H1 (cell line): ENCODE results near the gene PRDM10. TPM values are rescaled to one million over a fixed set of nuclear protein-coding genes. Genes with fewer than 3 reads are reported as not detected.

ENCODE experiments used
- CTCF ChIA-PET: fragments of 300-600 bp; sonication (Branson Sonifier 250); formaldehyde crosslinking; loops from one replicate; lab custom pipeline; 2021; ENCODE audit not compliant: partially characterized antibody; lab: Charles Lee
- POLR2A ChIA-PET: fragments of 300-600 bp; sonication (Branson Sonifier 250); formaldehyde crosslinking; loops from one replicate; lab custom pipeline; 2021; ENCODE audit warnings: inconsistent platforms; ENCODE audit not compliant: partially characterized antibody; lab: Charles Lee
- DNase-seq, 2 experiments: peaks; one replicate each; pipeline versions ENCODE4 v3.0.0 to v3.0.0-alpha.2; 2010 to 2022; ENCODE audit warnings: low spot score in 2 of 2, low read depth in 1 of 2, mixed read lengths in 1 of 2
- FAIRE-seq: peaks from 2 replicates; lab custom pipeline; 2011; peaks lifted over from hg19 to GRCh38; lab: Jason Lieb, UNC
- H2AFZ ChIP-seq: 2 replicates; pipeline ENCODE4 v1.8.1; 2012; ENCODE audit warnings: low read length, inconsistent platforms
- H2AK5ac ChIP-seq: 2 replicates; pipeline ENCODE4 v1.6.1; 2013; ENCODE audit warnings: low read depth, low read length
- H2BK120ac ChIP-seq: replicated peaks from 2 replicates; pipeline ENCODE3; 2013; ENCODE audit warnings: low read depth, low read length, inconsistent platforms
- H2BK12ac ChIP-seq: 2 replicates; pipeline ENCODE4 v1.6.1; 2013; ENCODE audit warnings: low read depth, low read length
- H2BK15ac ChIP-seq: 2 replicates; pipeline ENCODE4 v1.6.1; 2013; ENCODE audit warnings: low read length
- H2BK20ac ChIP-seq: 2 replicates; pipeline ENCODE4 v1.6.1; 2013; ENCODE audit warnings: low read length
- H2BK5ac ChIP-seq: 2 replicates; pipeline ENCODE4 v1.6.1; 2013; ENCODE audit warnings: low read depth, low read length
- H3K14ac ChIP-seq: 2 replicates; pipeline ENCODE4 v1.6.1; 2013; ENCODE audit warnings: inconsistent platforms; ENCODE audit not compliant: insufficient read length
- H3K18ac ChIP-seq: 2 replicates; pipeline ENCODE4 v1.6.1; 2013; ENCODE audit warnings: low read length; ENCODE audit errors: extremely low read depth
- H3K23ac ChIP-seq: 2 replicates; pipeline ENCODE4 v1.6.1; 2013; ENCODE audit warnings: inconsistent platforms; ENCODE audit not compliant: insufficient read length
- H3K23me2 ChIP-seq: 2 replicates; pipeline ENCODE4 v1.6.1; 2013; ENCODE audit warnings: low read depth, low read length
- H3K27ac ChIP-seq: 2 replicates; pipeline ENCODE4 v1.6.1; 2011; ENCODE audit warnings: low read depth, low read length, inconsistent platforms
- H3K27me3 ChIP-seq, 4 experiments: replicated peaks in 1 of 4; 1 replicate in 1 of 4; 2 replicates in 3 of 4; pipeline versions ENCODE4 v1.6.1 to v1.8.1; 2011 to 2013; ENCODE audit warnings: low read length in 3 of 4, mild to moderate bottlenecking in 3 of 4, inconsistent platforms in 2 of 4, mixed read lengths in 2 of 4, moderate library complexity in 1 of 4; ENCODE audit not compliant: control insufficient read depth in 3 of 4, insufficient read depth in 3 of 4; ENCODE audit errors: extremely low read depth in 1 of 4
- H3K36me3 ChIP-seq, 4 experiments: 2 replicates each; pipeline versions ENCODE4 v1.6.1 to v1.8.1; 2011 to 2013; ENCODE audit warnings: mild to moderate bottlenecking in 4 of 4, low read length in 3 of 4, moderate library complexity in 2 of 4, control low read depth in 1 of 4, inconsistent platforms in 1 of 4; ENCODE audit not compliant: insufficient read depth in 4 of 4, control insufficient read depth in 2 of 4
- H3K4ac ChIP-seq: replicated peaks from 2 replicates; pipeline ENCODE3; 2013; ENCODE audit warnings: low read length, low read depth, mixed read lengths, inconsistent platforms; ENCODE audit not compliant: insufficient read length
- H3K4me1 ChIP-seq, 4 experiments: replicated peaks in 1 of 4; 1 replicate in 1 of 4; 2 replicates in 3 of 4; pipeline versions ENCODE4 v1.6.1 to v1.8.1; 2011 to 2013; ENCODE audit warnings: low read length in 3 of 4, inconsistent platforms in 2 of 4, mixed read lengths in 1 of 4; ENCODE audit not compliant: insufficient read depth in 4 of 4, control insufficient read depth in 3 of 4
- H3K4me2 ChIP-seq, 2 experiments: 2 replicates each; pipeline versions ENCODE4 v1.6.1 to v1.8.1; 2011 to 2013; ENCODE audit warnings: low read depth in 2 of 2, low read length in 2 of 2, control low read depth in 1 of 2, inconsistent platforms in 1 of 2, mild to moderate bottlenecking in 1 of 2; ENCODE audit not compliant: insufficient read depth in 1 of 2
- H3K4me3 ChIP-seq, 4 experiments: fragments of 200-600, 300-600 bp in 1 of 4; sonication (generic), shearing (Covaris generic), sonication (Bioruptor Twin) in 1 of 4; 2 replicates each; pipeline versions ENCODE4 v1.5.1 to v1.8.1; 2011 to 2016; ENCODE audit warnings: low read length in 4 of 4, low read depth in 3 of 4, control low read depth in 2 of 4, inconsistent platforms in 2 of 4, mild to moderate bottlenecking in 2 of 4, mixed read lengths in 1 of 4, moderate library complexity in 1 of 4; ENCODE audit not compliant: insufficient read depth in 2 of 4; ENCODE audit errors: extremely low read depth in 1 of 4
- H3K56ac ChIP-seq: replicated peaks from 2 replicates; pipeline ENCODE3; 2013; ENCODE audit warnings: low read depth, mild to moderate bottlenecking, mixed read lengths, low read length, inconsistent platforms; ENCODE audit not compliant: insufficient read length
- H3K79me1 ChIP-seq: 2 replicates; pipeline ENCODE4 v1.6.1; 2013; ENCODE audit warnings: low read depth, low read length, control low read depth
- H3K79me2 ChIP-seq, 2 experiments: 2 replicates each; pipeline versions ENCODE4 v1.6.1 to v1.8.1; 2012 to 2013; ENCODE audit warnings: low read length in 2 of 2, mild to moderate bottlenecking in 2 of 2, inconsistent platforms in 1 of 2; ENCODE audit not compliant: insufficient read depth in 2 of 2, control insufficient read depth in 1 of 2
- H3K9ac ChIP-seq, 4 experiments: replicated peaks in 1 of 4; 1 replicate in 1 of 4; 2 replicates in 3 of 4; pipeline versions ENCODE4 v1.6.1 to v1.8.1; 2011 to 2013; ENCODE audit warnings: low read depth in 3 of 4, low read length in 3 of 4, control low read depth in 2 of 4, mild to moderate bottlenecking in 2 of 4, moderate library complexity in 2 of 4, inconsistent platforms in 1 of 4; ENCODE audit errors: extremely low read depth in 1 of 4
- H3K9me3 ChIP-seq, 2 experiments: 2 replicates each; pipeline versions ENCODE4 v1.6.1 to v1.8.1; 2012 to 2013; ENCODE audit warnings: mild to moderate bottlenecking in 2 of 2, moderate library complexity in 2 of 2, control low read depth in 1 of 2, inconsistent platforms in 1 of 2, low read depth in 1 of 2, low read length in 1 of 2, mixed read lengths in 1 of 2; ENCODE audit not compliant: insufficient read depth in 2 of 2
- H4K20me1 ChIP-seq, 2 experiments: replicated peaks in 1 of 2; 2 replicates each; pipeline versions ENCODE3 to v1.8.1; 2011 to 2013; ENCODE audit warnings: inconsistent platforms in 2 of 2, low read length in 2 of 2, mild to moderate bottlenecking in 1 of 2; ENCODE audit not compliant: insufficient read depth in 2 of 2, control insufficient read depth in 1 of 2
- H4K5ac ChIP-seq: 2 replicates; pipeline ENCODE4 v1.6.1; 2013; ENCODE audit warnings: low read length, low read depth, mixed read lengths, inconsistent platforms; ENCODE audit not compliant: insufficient read length
- H4K8ac ChIP-seq: 2 replicates; pipeline ENCODE4 v1.8.0; 2013; ENCODE audit warnings: mild to moderate bottlenecking, moderate library complexity, low read length, inconsistent platforms; ENCODE audit not compliant: insufficient read depth; ENCODE audit errors: extremely low read depth
- H4K91ac ChIP-seq: replicated peaks from 2 replicates; pipeline ENCODE3; 2013; ENCODE audit warnings: low read length, mixed read lengths, inconsistent platforms; ENCODE audit not compliant: insufficient read length
- ATF2 ChIP-seq: IDR thresholded peaks from 2 replicates; pipeline ENCODE4 v1.6.1; 2012; ENCODE audit warnings: low read length, inconsistent platforms
- ATF3 ChIP-seq: IDR thresholded peaks from 2 replicates; pipeline ENCODE4 v1.6.1; 2011; ENCODE audit warnings: low read depth, mild to moderate bottlenecking, low read length; ENCODE audit not compliant: insufficient read depth
- BACH1 ChIP-seq: IDR thresholded peaks from 2 replicates; pipeline ENCODE4 v1.6.1; 2012; ENCODE audit warnings: low read length, improper control_type of control experiment
- CBX8 ChIP-seq: fragments of 300-800, 300-1000 bp; sonication (generic); IDR thresholded peaks from 2 replicates; pipeline ENCODE4 v1.7.1; 2016; ENCODE audit warnings: low read depth, low read length, borderline replicate concordance
- CTCF ChIP-seq, 3 experiments: IDR thresholded peaks; 1 replicate in 2 of 3; 2 replicates in 1 of 3; pipeline versions ENCODE4 v1.5.1 to v1.6.1; 2011; ENCODE audit warnings: low read length in 3 of 3, mild to moderate bottlenecking in 3 of 3, inconsistent platforms in 2 of 3, low read depth in 1 of 3, moderate library complexity in 1 of 3; ENCODE audit not compliant: insufficient read depth in 1 of 3; ENCODE audit errors: control extremely low read depth in 1 of 3
- KDM4A ChIP-seq: IDR thresholded peaks from one replicate; pipeline ENCODE4 v1.7.1; 2012; ENCODE audit warnings: low read depth, mild to moderate bottlenecking, moderate library complexity, low read length, inconsistent platforms; ENCODE audit not compliant: severe bottlenecking
- RAD21 ChIP-seq, 2 experiments: IDR thresholded peaks in 1 of 2; conservative IDR thresholded peaks in 1 of 2; 2 replicates each; pipeline ENCODE4 v1.6.1; 2011; ENCODE audit warnings: low read depth in 2 of 2, low read length in 2 of 2, improper control_type of control experiment in 1 of 2, inconsistent platforms in 1 of 2, mild to moderate bottlenecking in 1 of 2, moderate library complexity in 1 of 2
- SIRT6 ChIP-seq: IDR thresholded peaks from one replicate; pipeline ENCODE4 v1.7.1; 2012; ENCODE audit warnings: low read length, inconsistent platforms
- WGBS, 2 experiments: shearing (Covaris generic) in 1 of 2; methylation state at CpG; one replicate each; pipeline versions ENCODE4 v1.1.6 to v1.1.7; 2013 to 2015; ENCODE audit warnings: low lambda C conversion rate in 2 of 2, mixed read lengths in 2 of 2, inconsistent platforms in 1 of 2, low coverage in 1 of 2, missing lambda C conversion rate in 1 of 2; ENCODE audit not compliant: insufficient replicate concordance in 2 of 2, insufficient coverage in 1 of 2, insufficient read length in 1 of 2; ENCODE audit errors: extremely low coverage in 1 of 2, missing lambda C conversion rate in 1 of 2; 5-methylcytosine and 5-hydroxymethylcytosine counted together
- polyA plus RNA-seq, 7 experiments: library from polyadenylated mRNA; depleted of rRNA in 3 of 7; stranded (reverse) in 5 of 7; unstranded in 2 of 7; fragments of >200 nt in 5 of 7; fragments of 200-250 nt in 2 of 7; gene quantifications; 1 replicate in 5 of 7; 2 replicates in 1 of 7; 4 replicates in 1 of 7; pipeline versions ENCODE4 v1.2.1 to v1.2.3, GENCODE V29; 2011 to 2013; ENCODE audit warnings: missing spikeins in 2 of 7, mixed read lengths in 2 of 7
- total RNA-seq: library from RNA; stranded (reverse); fragmentation: NEBNext Ultra II Directional; extraction: Animal tissue kit (Norgen Biotek cat#: 25700); gene quantifications from 2 replicates; pipeline ENCODE4 v1.2.1, GENCODE V29; 2021

PRDM10 gene
- total and polyA plus RNA-seq, 2 of the 8 experiments (the other 6 are each of a cell fraction or from before 2014, with no cell fraction given), result 15.5 to 19.2 TPM

GRCh38 chr11:129947474-129947873 lies 55.2 kb downstream of the PRDM10 start:
- H3K14ac ChIP-seq, result no peak overlapping the region
- H3K79me1 ChIP-seq, result no peaks in the 10 kb centered on the region
- H2AFZ ChIP-seq, result no peak overlapping the region
- no peak for TF ChIP-seq BACH1
- peak; percentile 55 to 69 for TF ChIP-seq RAD21 (IDR thresholded peaks at IDR 0.05 in 1 of 2, conservative IDR thresholded peaks at IDR 0.05 in 1 of 2; ENCODE audit: low read depth in 2 of 2, low read length in 2 of 2)
- peak; percentile 62 to 78 (median 69) for TF ChIP-seq CTCF (IDR thresholded peaks at IDR 0.05; ENCODE audit: control extremely low read depth in 1 of 3, insufficient read depth in 1 of 3, low read depth in 1 of 3, low read length in 3 of 3)
- no peak for TF ChIP-seq ATF3
- TF ChIP-seq ATF2, result no peak
- no peak for TF ChIP-seq CBX8
- TF ChIP-seq SIRT6, result no peak
- TF ChIP-seq KDM4A, result no peak
- CTCF ChIA-PET, result interaction anchor here (0.7 to 2.7 kb wide), 17 partner anchors 8 to 198 kb away, joined by 3 to 14 read pairs (median 5); no protein-coding TSS in a partner anchor
- no peak overlapping the region for H3K56ac ChIP-seq
- no peaks in the 10 kb centered on the region for H3K9me3 ChIP-seq
- no peak overlapping the region for H2BK20ac ChIP-seq
- H3K23ac ChIP-seq, result no peak overlapping the region
- H3K4me2 ChIP-seq, result no peak overlapping the region
- no peak overlapping the region for H4K5ac ChIP-seq
- H3K36me3 ChIP-seq, result peaks cover 0 to 3% (median 0%) of the 10 kb centered on the region in 4 experiments; a peak in 2 of 8 replicates
- H3K4ac ChIP-seq, result no peak overlapping the region
- peak; percentile 23 to 55 for DNase-seq
- H3K4me1 ChIP-seq, result no peaks in the 10 kb centered on the region; a peak in 1 of 7 replicates
- no peak overlapping the region for H3K4me3 ChIP-seq
- H3K27me3 ChIP-seq, result no peaks in the 10 kb centered on the region
- 77% methylated on average over 5 of the region's 5 CpGs; no CpG with 5 or more reads in 1 of the 2 experiments for WGBS, 2 experiments
- H4K20me1 ChIP-seq, result peaks cover 0 to 1% of the 10 kb centered on the region in 2 experiments
- H2BK12ac ChIP-seq, result no peak overlapping the region; the same call in 1 of the 2 replicates
- H2BK15ac ChIP-seq, result no peak overlapping the region
- H4K8ac ChIP-seq, result no peak overlapping the region
- no peak overlapping the region for H4K91ac ChIP-seq
- no peak overlapping the region for H3K27ac ChIP-seq
- H2BK120ac ChIP-seq, result no peak overlapping the region
- H3K18ac ChIP-seq, result no peak overlapping the region
- no peaks in the 10 kb centered on the region for H3K79me2 ChIP-seq
- no peaks in the 10 kb centered on the region; the same call in 1 of the 2 replicates for H3K23me2 ChIP-seq
- POLR2A ChIA-PET, result interaction anchor here (0.8 to 1.7 kb wide), 2 partner anchors 123 to 184 kb away, joined by 3 to 5 read pairs; no protein-coding TSS in a partner anchor
- FAIRE-seq, result peak; percentile 45
- no peak overlapping the region for H2AK5ac ChIP-seq
- H2BK5ac ChIP-seq, result peak overlapping the region; percentile 66
- no peak overlapping the region for H3K9ac ChIP-seq
